HG02884 (cell line): ENCODE results near the gene CENPC.
"Not testable (repeated sequence)": the region's sequence is repeated elsewhere in the genome, so short reads cannot be mapped to it uniquely, and the experiment has no call there.

Source experiments
- ATAC-seq: cut with Tn5 transposase; IDR thresholded peaks from one replicate; pipeline ENCODE4 v1.9.1; 2021; ENCODE audit warnings: mild to moderate bottlenecking, moderate library complexity; ENCODE audit not compliant: unreplicated experiment

CENPC gene

GRCh38 chr4:67554096-67554495 is 8.8 kb upstream of the CENPC start:
- ATAC-seq = no peak

GRCh38 chr4:67552146-67552792 is 7.0 kb upstream of the CENPC start:
- ATAC-seq = not testable (repeated sequence)

- no peak for ATAC-seq
Measured at GRCh38 chr4:67550857-67551256, 5.6 kb upstream of the CENPC start.

GRCh38 chr4:67550451-67550850 is 5.1 kb upstream of the CENPC start:
- ATAC-seq = no peak

- peak; percentile 31 for ATAC-seq
Measured at GRCh38 chr4:67549123-67549522, 3.8 kb upstream of the CENPC start.

GRCh38 chr4:67546971-67547370 is 1.7 kb upstream of the CENPC start:
- no peak for ATAC-seq

- no peak for ATAC-seq
Measured at GRCh38 chr4:67546004-67546356, 677 bp upstream of the CENPC start.

- ATAC-seq = no peak
Measured at GRCh38 chr4:67542076-67542475, 3.2 kb downstream of the CENPC start.

- ATAC-seq = no peak
Measured at GRCh38 chr4:67539830-67540229, 5.5 kb downstream of the CENPC start.

- ATAC-seq = no peak
Measured at GRCh38 chr4:67535280-67535840, 9.9 kb downstream of the CENPC start.

- ATAC-seq = no peak
Measured at GRCh38 chr4:67533112-67533511, 12.2 kb downstream of the CENPC start.

- not testable (repeated sequence) for ATAC-seq
Measured at GRCh38 chr4:67532397-67532796, 12.9 kb downstream of the CENPC start.

GRCh38 chr4:67531379-67531962 is 13.8 kb downstream of the CENPC start:
- no peak for ATAC-seq

GRCh38 chr4:67524140-67524539 is 21.2 kb downstream of the CENPC start:
- ATAC-seq = not testable (repeated sequence)

- ATAC-seq = no peak
Measured at GRCh38 chr4:67522851-67523671, 22.2 kb downstream of the CENPC start.

GRCh38 chr4:67522230-67522629 is 23.1 kb downstream of the CENPC start:
- ATAC-seq = no peak

GRCh38 chr4:67521506-67521905 is 23.8 kb downstream of the CENPC start:
- ATAC-seq = peak; percentile 87

- no peak for ATAC-seq
Measured at GRCh38 chr4:67520141-67520540, 25.2 kb downstream of the CENPC start.

GRCh38 chr4:67512501-67512900 is 32.8 kb downstream of the CENPC start:
- ATAC-seq = no peak

- ATAC-seq = no peak
Measured at GRCh38 chr4:67500373-67500772, 44.9 kb downstream of the CENPC start.

GRCh38 chr4:67499799-67500198 is 45.5 kb downstream of the CENPC start:
- peak; percentile 75 for ATAC-seq
